GM19099 (cell line): ENCODE data around the gene FER.

Source experiments
- POLR2A ChIP-seq: IDR thresholded peaks from 3 replicates; pipeline ENCODE4 v1.6.1; 2011; ENCODE audit warnings: low read depth; ENCODE audit not compliant: insufficient read length; ENCODE audit errors: extremely low read depth

The FER gene

GRCh38 chr5:109156885-109157284, 409.2 kb downstream of the FER start:
- TF ChIP-seq POLR2A = no peak

DNA sequence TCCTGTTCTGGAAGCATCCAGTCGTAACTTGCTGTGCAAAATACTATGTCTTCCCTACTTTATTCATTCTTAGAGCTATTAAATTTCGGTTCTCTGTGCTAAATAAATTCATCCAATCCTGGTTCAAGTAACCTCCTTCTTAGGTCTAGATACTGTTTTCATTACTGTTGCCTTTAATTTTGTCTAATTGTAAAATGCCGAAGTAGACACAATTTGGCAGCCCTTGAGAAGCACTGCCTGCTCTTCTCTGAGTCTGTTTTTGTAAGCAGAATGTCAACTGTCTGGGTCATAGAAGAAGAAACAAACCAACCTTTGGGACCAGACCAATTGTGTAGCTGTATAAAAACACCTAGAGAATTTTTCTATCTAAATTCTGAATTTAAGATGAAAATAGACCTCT, 412.8 kb downstream of the FER start:
- TF ChIP-seq POLR2A = no peak

DNA sequence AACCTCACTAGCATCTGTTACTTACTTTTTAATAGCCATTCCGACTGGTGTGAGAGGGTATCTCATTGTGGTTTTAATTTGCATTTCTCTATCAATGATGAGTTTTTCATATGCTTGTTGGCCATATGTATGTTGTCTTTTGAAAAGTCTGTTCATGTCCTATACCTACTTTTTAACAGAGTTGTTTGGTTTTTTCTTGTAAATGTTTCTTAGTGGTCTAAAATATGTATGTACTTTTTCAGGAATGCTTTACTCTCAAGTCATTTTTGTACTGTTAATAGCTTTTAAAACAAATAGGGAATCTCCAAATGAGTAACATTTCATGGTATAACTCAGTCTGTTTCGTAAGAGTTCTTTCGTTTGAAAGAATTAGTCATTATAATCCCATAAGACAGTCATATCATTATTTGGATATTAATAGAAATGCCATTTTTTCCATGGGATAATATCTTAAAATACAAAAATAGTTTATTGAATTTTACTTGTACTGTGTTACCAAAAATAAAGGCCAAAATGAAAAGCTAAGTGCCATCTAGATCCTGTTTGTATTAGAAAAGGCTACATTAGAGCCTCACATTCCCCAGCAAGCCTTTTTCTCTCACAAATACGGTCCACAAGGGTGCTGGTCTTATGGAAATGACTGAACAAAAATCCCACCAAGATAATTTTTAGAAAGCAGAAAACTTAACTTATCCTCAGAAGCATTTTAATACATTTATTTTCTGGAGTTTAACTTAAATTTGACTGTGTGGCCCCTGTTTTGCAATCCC, 414.4 kb downstream of the FER start:
- TF ChIP-seq POLR2A = no peak

DNA sequence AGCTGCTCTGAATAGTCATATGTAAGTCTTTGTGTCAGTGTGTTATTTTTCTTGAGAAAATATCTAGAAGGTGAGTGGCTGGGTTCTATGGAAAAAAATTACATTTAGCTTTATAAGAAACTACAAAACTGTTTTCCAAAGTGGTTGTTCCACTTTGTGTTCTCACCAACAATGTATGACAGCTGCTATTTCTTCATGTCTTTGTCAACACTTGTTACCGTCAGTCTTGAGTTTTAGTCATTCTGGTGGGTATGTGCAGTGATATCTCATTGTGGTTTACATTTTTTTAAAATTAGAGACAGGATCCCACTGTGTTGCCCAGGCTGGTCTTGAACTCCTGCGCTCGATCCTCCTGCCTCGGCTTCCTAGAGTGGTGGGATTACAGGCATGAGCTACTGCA, 415.6 kb downstream of the FER start:
- no peak for TF ChIP-seq POLR2A

DNA sequence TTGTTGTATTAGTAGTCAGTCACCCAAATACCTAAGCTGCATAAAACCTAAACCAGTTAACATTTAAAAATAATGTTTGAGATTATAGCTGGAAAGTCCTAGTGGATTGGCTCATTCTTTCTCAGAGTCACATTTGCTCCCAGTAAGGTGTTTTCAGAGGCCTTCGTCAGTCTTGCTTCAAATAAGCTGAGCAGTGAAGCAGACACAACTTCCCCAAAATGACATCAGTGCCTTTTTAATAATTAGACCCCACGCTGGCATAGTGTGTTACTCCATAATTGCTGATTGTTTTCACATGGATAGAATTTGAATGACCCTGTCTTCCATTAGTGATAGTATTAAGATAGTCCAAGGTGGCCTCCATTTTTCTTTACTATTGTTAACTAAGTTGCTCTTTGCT, 416.3 kb downstream of the FER start:
- no peak for TF ChIP-seq POLR2A

DNA sequence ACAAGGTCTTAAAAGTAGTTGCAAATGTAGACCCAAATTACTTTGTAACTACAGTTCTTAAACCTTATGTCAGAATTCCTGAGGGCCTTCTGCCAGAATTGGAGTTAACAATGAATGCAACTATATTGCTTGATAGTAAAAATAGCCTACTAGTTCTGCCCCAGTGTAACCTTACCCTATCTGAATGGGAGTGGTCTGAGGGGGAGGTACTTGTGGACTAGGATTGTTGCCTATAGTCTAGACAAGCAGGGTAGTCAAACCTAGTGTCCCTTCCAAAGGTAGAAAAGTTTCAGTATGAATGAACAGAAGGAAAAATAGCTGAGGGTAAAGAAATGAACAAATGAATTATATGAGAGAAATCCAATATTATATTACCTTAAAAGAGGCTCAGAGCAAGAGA, 419.9 kb downstream of the FER start:
- TF ChIP-seq POLR2A = no peak

DNA sequence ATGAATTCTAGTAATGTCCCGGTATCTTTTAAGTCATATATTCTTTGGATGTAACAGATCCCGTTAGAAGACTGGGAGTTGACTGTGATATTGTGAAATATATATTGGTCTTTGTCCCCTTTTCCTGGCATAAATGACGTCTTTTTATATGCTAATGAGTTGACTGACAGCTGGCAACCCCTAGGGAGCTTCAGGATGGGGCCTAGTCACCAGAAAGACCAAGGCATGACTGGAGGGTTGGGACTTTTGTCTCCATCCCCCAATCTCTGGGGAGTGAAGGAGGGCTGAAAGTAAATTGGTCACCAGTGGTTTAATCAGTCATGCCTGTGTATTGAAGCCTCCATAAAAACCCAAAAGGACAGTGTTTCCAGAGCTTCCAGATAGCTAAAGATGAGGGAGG, 420.5 kb downstream of the FER start:
- TF ChIP-seq POLR2A = no peak

- TF ChIP-seq POLR2A = no peak
These were observed 423.1 kb downstream of the FER start for GRCh38 chr5:109170629-109171350.

GRCh38 chr5:109173036-109173794, 425.5 kb downstream of the FER start:
- TF ChIP-seq POLR2A = no peak

- no peak for TF ChIP-seq POLR2A
These were observed 429.5 kb downstream of the FER start for GRCh38 chr5:109177227-109177626.

DNA sequence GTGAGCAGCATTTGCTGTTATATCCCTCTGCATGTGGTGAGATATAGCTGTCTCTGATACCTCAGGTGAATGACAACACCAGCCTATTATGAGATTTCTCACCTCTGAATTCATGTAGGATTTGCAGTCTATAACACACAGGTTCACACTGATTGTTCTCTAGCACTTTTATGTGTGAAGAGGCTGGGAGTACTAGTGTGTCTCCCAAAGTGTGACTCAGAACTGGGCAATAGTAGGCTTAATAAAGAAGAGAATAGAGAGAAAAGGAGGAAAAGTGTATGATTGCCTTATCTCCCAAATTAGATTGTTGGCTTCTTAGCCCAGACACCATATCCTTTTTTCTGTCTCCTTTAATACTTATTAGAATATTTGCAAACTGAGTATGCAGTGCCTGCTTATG, 430.1 kb downstream of the FER start:
- TF ChIP-seq POLR2A = no peak

DNA sequence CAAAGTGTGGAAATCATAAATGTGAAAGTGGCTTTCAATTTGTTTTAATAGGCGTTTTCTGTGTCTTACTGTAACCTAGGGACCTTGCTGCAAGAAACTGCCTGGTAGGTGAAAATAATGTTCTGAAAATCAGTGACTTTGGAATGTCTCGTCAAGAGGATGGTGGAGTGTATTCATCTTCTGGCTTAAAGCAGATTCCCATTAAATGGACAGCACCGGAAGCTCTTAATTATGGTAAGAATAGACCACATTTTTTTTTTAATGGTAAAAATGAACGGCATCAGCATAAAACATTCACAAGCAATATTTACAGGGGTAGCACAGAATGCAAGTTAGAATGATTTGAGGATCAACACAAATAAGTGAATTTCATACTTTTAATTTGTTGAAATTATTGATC, 433.0 kb downstream of the FER start:
- no peak for TF ChIP-seq POLR2A

DNA sequence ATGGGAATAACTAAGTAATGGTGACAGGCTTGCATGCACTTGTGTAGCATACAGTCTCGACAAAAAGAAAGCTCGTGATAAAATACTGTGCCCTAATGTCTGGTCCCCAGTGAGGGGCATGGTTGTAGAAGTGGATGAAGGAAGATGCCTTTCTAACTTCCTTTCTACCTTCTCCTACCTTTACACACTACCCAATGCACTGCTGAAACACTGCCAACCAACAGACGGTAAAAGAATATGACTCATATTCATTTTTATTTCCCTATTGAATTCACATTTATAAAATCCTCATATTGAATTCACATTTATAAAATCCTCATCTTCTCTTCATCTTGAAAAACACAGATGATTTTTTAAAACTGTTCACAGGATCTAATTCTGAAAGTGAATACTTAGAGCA, 439.1 kb downstream of the FER start:
- no peak for TF ChIP-seq POLR2A

- TF ChIP-seq POLR2A = no peak
These were observed 443.5 kb downstream of the FER start for GRCh38 chr5:109191153-109191558.

GRCh38 chr5:109192027-109192426, 444.3 kb downstream of the FER start:
- no peak for TF ChIP-seq POLR2A
